Measurements from ENCODE around the gene MUC5B. TPM values are rescaled to one million over a fixed set of nuclear protein-coding genes. Genes with fewer than 3 reads are reported as not detected.
A peak's percentile ranks its signal among the peaks of the same experiment; 100 is the strongest.

MUC5B gene
- total and polyA plus RNA-seq, 2 donors (not counting 1 experiment from before 2014, with no cell fraction given) = not detected

DNA sequence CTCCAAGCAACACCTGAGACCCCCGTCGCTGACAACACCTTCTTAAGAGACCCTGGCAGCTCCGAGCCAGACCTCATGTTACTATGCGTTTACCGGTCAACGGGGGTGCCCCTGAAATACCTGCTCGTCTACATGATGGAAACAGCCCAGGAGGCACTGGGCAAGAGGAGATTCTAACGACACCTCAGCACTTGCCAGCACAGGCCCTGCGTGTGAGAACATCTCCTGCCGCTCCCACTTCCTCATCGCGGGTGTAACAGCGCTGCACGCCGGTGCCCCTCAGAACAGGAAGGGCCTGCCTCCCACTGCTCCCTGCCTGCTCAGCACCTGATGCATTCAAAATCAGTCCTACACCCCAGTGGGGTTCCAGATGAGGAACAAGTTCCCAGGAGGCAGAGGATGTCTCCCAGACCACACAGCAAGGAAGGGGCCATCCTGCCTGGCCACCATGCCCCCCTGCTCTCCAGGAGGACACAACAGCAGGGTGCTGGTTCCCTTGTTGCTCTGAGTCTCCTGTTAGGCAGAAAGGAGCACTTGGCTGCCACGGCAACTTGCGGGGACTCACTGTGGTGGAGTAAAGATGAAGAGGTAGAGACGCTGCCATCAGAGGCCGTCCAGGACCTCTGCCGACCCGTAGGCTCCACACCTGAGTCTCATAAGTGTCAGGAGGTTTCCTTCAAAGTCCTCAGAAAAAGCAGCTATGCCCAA is 84.5 kb downstream of the MUC5B start:
- H3K4me3 ChIP-seq (ENCODE audit: control extremely low read depth in 1 of 5, extremely low read depth in 1 of 5, insufficient read depth in 1 of 5, low read depth in 2 of 5, low read length in 4 of 5) = peak overlapping the region in 2 of 5 experiments; percentile 12 to 36
- peak overlapping the region; percentile 91 for H3K4me2 ChIP-seq (replicated peaks; ENCODE audit: low read depth, low read length, poor library complexity, severe bottlenecking)
- H4K20me1 ChIP-seq (ENCODE audit: control insufficient read depth, insufficient read depth, low read length, poor library complexity, severe bottlenecking) = peaks cover 67% of the 10 kb centered on the region
- intact Hi-C loops (cut with micrococcal nuclease) = loop anchor here (5.0 kb wide), 1 partner anchor 770 kb away; the partner anchor contains the start of genes HRAS and LRRC56
- DNase-seq = peak; percentile 71
- peak overlapping the region; percentile 16 for H3K9ac ChIP-seq (ENCODE audit: low read length)
- H3K36me3 ChIP-seq (replicated peaks in 1 of 2; ENCODE audit: control extremely low read depth in 1 of 2, control insufficient read depth in 1 of 2, extremely low read depth in 1 of 2, insufficient read depth in 2 of 2, low read length in 1 of 2) = peaks cover 0 to 11% of the 10 kb centered on the region in 2 experiments
- H3K9me3 ChIP-seq (ENCODE audit: control extremely low read depth in 1 of 3, control insufficient read depth in 2 of 3, insufficient read depth in 1 of 3, low read length in 2 of 3) = peaks cover 0 to 16% (median 13%) of the 10 kb centered on the region in 3 donors
- peak overlapping the region; percentile 44 to 87 for H3K27ac ChIP-seq (ENCODE audit: low read length in 2 of 2)
- Mint-ChIP-seq H3K4me1 (peaks cover 63% of the 10 kb centered on the region), H3K27ac (peak overlapping the region; percentile 70), H3K4me3 (peak overlapping the region; percentile 83), H3K27me3 (no peaks in the 10 kb centered on the region), H3K9me3 (ENCODE audit: insufficient read depth) (no peaks in the 10 kb centered on the region)
- POLR2A ChIA-PET = no interaction called here
- CTCF ChIA-PET = interaction anchor here (1.3 kb wide), 1 partner anchor 14 kb away, joined by 3 read pairs; no protein-coding TSS in a partner anchor
- WGBS (ENCODE audit: insufficient coverage) = 40% methylated on average over 18 of the region's 21 CpGs
- H2AFZ ChIP-seq (ENCODE audit: insufficient read depth, low read depth, low read length, poor library complexity, severe bottlenecking) = no peak overlapping the region
- H3K79me2 ChIP-seq (ENCODE audit: control insufficient read depth, insufficient read depth, low read length) = peaks cover 69% of the 10 kb centered on the region
- TF ChIP-seq, protein P1, sequence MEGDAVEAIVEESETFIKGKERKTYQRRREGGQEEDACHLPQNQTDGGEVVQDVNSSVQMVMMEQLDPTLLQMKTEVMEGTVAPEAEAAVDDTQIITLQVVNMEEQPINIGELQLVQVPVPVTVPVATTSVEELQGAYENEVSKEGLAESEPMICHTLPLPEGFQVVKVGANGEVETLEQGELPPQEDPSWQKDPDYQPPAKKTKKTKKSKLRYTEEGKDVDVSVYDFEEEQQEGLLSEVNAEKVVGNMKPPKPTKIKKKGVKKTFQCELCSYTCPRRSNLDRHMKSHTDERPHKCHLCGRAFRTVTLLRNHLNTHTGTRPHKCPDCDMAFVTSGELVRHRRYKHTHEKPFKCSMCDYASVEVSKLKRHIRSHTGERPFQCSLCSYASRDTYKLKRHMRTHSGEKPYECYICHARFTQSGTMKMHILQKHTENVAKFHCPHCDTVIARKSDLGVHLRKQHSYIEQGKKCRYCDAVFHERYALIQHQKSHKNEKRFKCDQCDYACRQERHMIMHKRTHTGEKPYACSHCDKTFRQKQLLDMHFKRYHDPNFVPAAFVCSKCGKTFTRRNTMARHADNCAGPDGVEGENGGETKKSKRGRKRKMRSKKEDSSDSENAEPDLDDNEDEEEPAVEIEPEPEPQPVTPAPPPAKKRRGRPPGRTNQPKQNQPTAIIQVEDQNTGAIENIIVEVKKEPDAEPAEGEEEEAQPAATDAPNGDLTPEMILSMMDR (IDR thresholded peaks at IDR 0.05) = no peak
- no peak for TF ChIP-seq EZH2 (IDR thresholded peaks at IDR 0.05; ENCODE audit: borderline replicate concordance, insufficient read depth, low read depth, low read length, poor library complexity, severe bottlenecking)
- H3K27me3 ChIP-seq (replicated peaks in 1 of 4; ENCODE audit: control extremely low read depth in 1 of 4, control insufficient read depth in 3 of 4, insufficient read depth in 4 of 4, low read length in 3 of 4) = no peaks in the 10 kb centered on the region
- ATAC-seq (ENCODE audit: low read depth) = no peak
- peaks cover 48 to 53% of the 10 kb centered on the region in 2 donors for H3K4me1 ChIP-seq (ENCODE audit: control insufficient read depth in 2 of 2, insufficient read depth in 2 of 2, low read length in 2 of 2)

Measured in B cell (primary cell).